GF-D8 (cell line): ENCODE results near the gene BCL7B.
"Not testable (repeated sequence)": the region's sequence is repeated elsewhere in the genome, so short reads cannot be mapped to it uniquely, and the experiment has no call there.

Experiments
- DNase-seq: peaks from one replicate; lab custom pipeline; 2025; lab: John Stamatoyannopoulos, UW

BCL7B gene

GRCh38 chr7:73535918-73536317, 21.6 kb downstream of the BCL7B start:
- not testable (repeated sequence) for DNase-seq

GRCh38 chr7:73533742-73534141, 23.7 kb downstream of the BCL7B start:
- no peak for DNase-seq

GRCh38 chr7:73532224-73532623, 25.3 kb downstream of the BCL7B start:
- no peak for DNase-seq

GRCh38 chr7:73530800-73531199, 26.7 kb downstream of the BCL7B start:
- no peak for DNase-seq

GRCh38 chr7:73526896-73527821, 30.3 kb downstream of the BCL7B start:
- DNase-seq = peak; percentile 95

GRCh38 chr7:73526158-73526494, 31.4 kb downstream of the BCL7B start:
- not testable (repeated sequence) for DNase-seq

- peak; percentile 97 for DNase-seq
Observed at GRCh38 chr7:73522105-73522872, 35.2 kb downstream of the BCL7B start, which contains the start of gene BAZ1B. BAZ1B (minus strand) TSS chr7:73522293; CDS start chr7:73521933, 360 bp downstream.

- no peak for DNase-seq
Observed at GRCh38 chr7:73521636-73522104, 35.8 kb downstream of the BCL7B start.

- DNase-seq = no peak
Observed at GRCh38 chr7:73520673-73521635, 36.5 kb downstream of the BCL7B start.

GRCh38 chr7:73519867-73520672, 37.4 kb downstream of the BCL7B start:
- DNase-seq = no peak

- DNase-seq = no peak
Observed at GRCh38 chr7:73518470-73518869, 39.0 kb downstream of the BCL7B start.

GRCh38 chr7:73517241-73517995, 40.1 kb downstream of the BCL7B start:
- no peak for DNase-seq

- DNase-seq = no peak
Observed at GRCh38 chr7:73515178-73515577, 42.3 kb downstream of the BCL7B start.

- no peak for DNase-seq
Observed at GRCh38 chr7:73512018-73512780, 45.3 kb downstream of the BCL7B start.

GRCh38 chr7:73509463-73509862, 48.0 kb downstream of the BCL7B start:
- no peak for DNase-seq

- no peak for DNase-seq
Observed at GRCh38 chr7:73507556-73507955, 49.9 kb downstream of the BCL7B start.

- no peak for DNase-seq
Observed at GRCh38 chr7:73504920-73505319, 52.6 kb downstream of the BCL7B start.

- DNase-seq = no peak
Observed at GRCh38 chr7:73504017-73504416, 53.5 kb downstream of the BCL7B start.

- DNase-seq = no peak
Observed at GRCh38 chr7:73503229-73503628, 54.3 kb downstream of the BCL7B start.
